CD14-positive monocyte (primary cell): ENCODE results near the gene KRTDAP. TPM values are rescaled to one million over a fixed set of nuclear protein-coding genes. Genes with fewer than 3 reads are reported as not detected.

Experiments used
- DNase-seq, 3 donors: peaks; one replicate each; pipeline ENCODE4 v3.0.0-alpha.2; 2011 to 2022
- H2AFZ ChIP-seq: 2 replicates; pipeline ENCODE4 v1.6.0; 2012; ENCODE audit warnings: mild to moderate bottlenecking, low read depth, low read length, inconsistent platforms; ENCODE audit not compliant: insufficient read depth, poor library complexity, severe bottlenecking
- H3K27ac ChIP-seq, 2 donors: 1 replicate in 1 of 2; 2 replicates in 1 of 2; pipeline ENCODE4 v1.5.1; 2012 to 2013; ENCODE audit warnings: low read length in 2 of 2, control low read depth in 1 of 2, inconsistent platforms in 1 of 2, low read depth in 1 of 2, mild to moderate bottlenecking in 1 of 2
- H3K27me3 ChIP-seq, 2 donors: one replicate each; pipeline versions ENCODE4 v1.6.0 to v1.6.1; 2011 to 2013; ENCODE audit warnings: low read length in 2 of 2; ENCODE audit not compliant: control insufficient read depth in 2 of 2, insufficient read depth in 2 of 2
- H3K36me3 ChIP-seq, 2 donors: replicated peaks in 1 of 2; 1 replicate in 1 of 2; 2 replicates in 1 of 2; pipeline versions ENCODE4 v1.5.1 to v1.6.1; 2012 to 2013; ENCODE audit warnings: low read length in 2 of 2, control low read depth in 1 of 2, inconsistent platforms in 1 of 2, mild to moderate bottlenecking in 1 of 2; ENCODE audit not compliant: insufficient read depth in 2 of 2, control insufficient read depth in 1 of 2
- H3K4me1 ChIP-seq, 2 donors: 1 replicate in 1 of 2; 2 replicates in 1 of 2; pipeline versions ENCODE4 v1.5.1 to v1.6.1; 2012 to 2013; ENCODE audit warnings: low read length in 2 of 2, control low read depth in 1 of 2, inconsistent platforms in 1 of 2, mild to moderate bottlenecking in 1 of 2, moderate library complexity in 1 of 2; ENCODE audit not compliant: insufficient read depth in 2 of 2, control insufficient read depth in 1 of 2
- H3K4me2 ChIP-seq: replicated peaks from 2 replicates; pipeline ENCODE3; 2012; ENCODE audit warnings: low read length, moderate library complexity, mild to moderate bottlenecking; ENCODE audit not compliant: poor library complexity, severe bottlenecking; ENCODE audit errors: extremely low read depth
- H3K4me3 ChIP-seq, 3 experiments: fragments of 200-600 bp in 1 of 3; sonication (generic) in 1 of 3; replicated peaks in 1 of 3; 1 replicate in 2 of 3; 2 replicates in 1 of 3; pipeline ENCODE4 v1.5.1; 2011 to 2013; ENCODE audit warnings: low read length in 3 of 3, mild to moderate bottlenecking in 3 of 3, control low read depth in 2 of 3, low read depth in 2 of 3, inconsistent platforms in 1 of 3, moderate library complexity in 1 of 3
- H3K79me2 ChIP-seq: 2 replicates; pipeline ENCODE4 v1.6.0; 2012; ENCODE audit warnings: mild to moderate bottlenecking, control low read depth, inconsistent platforms, low read length, moderate library complexity; ENCODE audit not compliant: insufficient read depth
- H3K9ac ChIP-seq: 2 replicates; pipeline ENCODE4 v1.6.0; 2017; ENCODE audit warnings: low read length, mild to moderate bottlenecking; ENCODE audit not compliant: insufficient read depth, poor library complexity, severe bottlenecking
- H3K9me3 ChIP-seq, 2 donors: replicated peaks in 1 of 2; 1 replicate in 1 of 2; 2 replicates in 1 of 2; pipeline versions ENCODE4 v1.5.1 to v1.6.1; 2012 to 2013; ENCODE audit warnings: low read length in 2 of 2, control low read depth in 1 of 2; ENCODE audit not compliant: control insufficient read depth in 1 of 2, insufficient read depth in 1 of 2
- H4K20me1 ChIP-seq: 2 replicates; pipeline ENCODE4 v1.6.0; 2012; ENCODE audit warnings: mild to moderate bottlenecking, low read length, control low read depth, moderate library complexity; ENCODE audit not compliant: insufficient read depth
- H3K27ac Mint-ChIP-seq, 7 donors: one replicate each; pipeline ENCODE4 v1.8.0; 2020; ENCODE audit warnings: mild to moderate bottlenecking in 7 of 7, mixed read lengths in 7 of 7, moderate library complexity in 6 of 7, inconsistent platforms in 2 of 7
- H3K27me3 Mint-ChIP-seq, 3 donors: one replicate each; pipeline ENCODE4 v1.8.0; 2021 to 2022; ENCODE audit warnings: low read depth in 3 of 3, mild to moderate bottlenecking in 3 of 3, mixed read lengths in 3 of 3, moderate library complexity in 3 of 3, inconsistent platforms in 1 of 3
- H3K36me3 Mint-ChIP-seq, 2 donors: one replicate each; pipeline ENCODE4 v1.8.0; 2020; ENCODE audit warnings: mixed read lengths in 2 of 2, inconsistent platforms in 1 of 2, mild to moderate bottlenecking in 1 of 2
- H3K4me1 Mint-ChIP-seq: one replicate; pipeline ENCODE4 v1.8.0; 2020; ENCODE audit warnings: mild to moderate bottlenecking, mixed read lengths
- H3K4me3 Mint-ChIP-seq, 2 donors: one replicate each; pipeline ENCODE4 v1.8.0; 2020; ENCODE audit warnings: mild to moderate bottlenecking in 2 of 2, mixed read lengths in 2 of 2, moderate library complexity in 1 of 2
- H3K9me3 Mint-ChIP-seq, 7 donors: one replicate each; pipeline ENCODE4 v1.8.0; 2020 to 2022; ENCODE audit warnings: mixed read lengths in 7 of 7, mild to moderate bottlenecking in 6 of 7, moderate library complexity in 6 of 7, inconsistent platforms in 2 of 7
- WGBS: methylation state at CpG from one replicate; pipeline ENCODE4 v1.1.5; 2013; ENCODE audit warnings: missing lambda C conversion rate; ENCODE audit not compliant: insufficient coverage; 5-methylcytosine and 5-hydroxymethylcytosine counted together
- intact Hi-C, 2 donors: fragments of 100-400 bp; cut with micrococcal nuclease; formaldehyde crosslinking; loops; one replicate each; pipeline versions ENCODE4 v1.15.0 to v1.15.1; 2023
- polyA plus RNA-seq, 3 donors: library from polyadenylated mRNA; depleted of rRNA in 1 of 3; unstranded in 2 of 3; stranded (reverse) in 1 of 3; fragments of 300-500 nt in 2 of 3; fragments of >200 nt in 1 of 3; fragmentation: Illumina TruSeq in 2 of 3; gene quantifications; 1 replicate in 2 of 3; 2 replicates in 1 of 3; pipeline ENCODE4 v1.2.3, GENCODE V29; 2012 to 2021
- TF ChIP-seq, protein P1 (sequence below): fragments of 200-600 bp; IDR thresholded peaks from one replicate; pipeline ENCODE4 v1.8.0; 2022; ENCODE audit warnings: antibody characterized with exemption, mild to moderate bottlenecking

The KRTDAP gene
- polyA plus RNA-seq, 3 donors, result not detected

DNA sequence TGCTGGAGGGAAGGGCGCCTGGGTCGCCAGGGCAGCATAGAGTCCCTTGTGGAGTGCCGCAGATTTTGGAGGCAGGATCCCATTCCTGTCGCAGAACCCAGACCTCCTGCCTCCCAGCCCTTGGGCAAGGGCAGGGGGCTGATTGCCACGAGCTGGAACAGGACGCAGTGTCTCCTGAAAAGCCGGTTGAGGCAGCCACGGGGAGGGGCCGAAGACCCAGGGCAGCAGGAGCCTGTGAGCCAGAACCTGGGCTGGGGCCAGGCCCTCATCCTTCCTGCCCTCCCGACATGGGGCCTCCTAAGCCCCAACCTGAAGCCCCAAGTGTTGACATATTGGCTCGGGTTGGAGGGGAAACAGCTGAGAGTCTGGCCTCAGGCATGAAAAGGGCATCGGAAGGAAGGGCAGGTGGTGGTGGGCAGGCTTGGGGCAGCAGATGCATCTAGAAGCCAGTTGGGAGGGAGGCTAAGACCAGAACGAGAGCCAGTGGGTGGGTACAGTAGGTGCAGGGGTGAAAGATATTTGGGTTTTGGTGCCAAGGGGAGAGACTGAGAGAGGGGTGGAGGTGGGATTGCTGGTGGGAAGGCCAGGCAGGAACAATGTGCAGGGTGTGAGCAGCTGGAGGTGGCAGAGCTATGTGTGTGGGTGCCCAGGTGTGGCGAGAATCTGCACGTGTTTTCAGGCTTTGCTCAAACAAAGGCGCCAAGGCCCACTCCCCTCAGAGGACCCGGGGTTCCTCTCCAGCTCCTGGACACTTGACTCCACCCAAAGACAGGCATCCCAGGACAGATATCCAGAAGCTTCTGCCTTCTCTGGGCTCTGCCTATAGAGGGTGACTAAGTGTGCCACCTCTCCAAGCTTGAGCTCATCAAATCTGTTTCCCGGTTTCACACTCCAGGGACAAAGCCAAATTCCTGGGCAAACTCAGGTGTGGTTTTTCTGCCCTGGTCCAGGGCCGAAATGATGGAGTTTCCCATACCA, 39.3 kb upstream of the KRTDAP start:
- no peak overlapping the region for H3K4me2 ChIP-seq
- no peaks in the 10 kb centered on the region for H3K36me3 ChIP-seq
- Mint-ChIP-seq H3K4me1 (peaks cover 7% of the 10 kb centered on the region), H3K36me3 (no peaks in the 10 kb centered on the region), H3K27ac (no peak overlapping the region), H3K9me3 (no peaks in the 10 kb centered on the region), H3K4me3 (no peak overlapping the region), H3K27me3 (peaks cover 25 to 37% (median 29%) of the 10 kb centered on the region in 3 donors)
- peaks cover 7 to 11% of the 10 kb centered on the region in 2 donors for H3K4me1 ChIP-seq
- WGBS, result 32% methylated on average over 18 of the region's 19 CpGs
- peaks cover 0 to 18% of the 10 kb centered on the region in 2 donors for H3K27me3 ChIP-seq
- H4K20me1 ChIP-seq, result no peaks in the 10 kb centered on the region
- no peaks in the 10 kb centered on the region for H3K9me3 ChIP-seq
- no peak overlapping the region for H3K4me3 ChIP-seq
- H2AFZ ChIP-seq, result no peak overlapping the region
- intact Hi-C loops, result no loop called here
- H3K9ac ChIP-seq, result no peak overlapping the region
- no peak for DNase-seq
- no peaks in the 10 kb centered on the region for H3K79me2 ChIP-seq
- TF ChIP-seq, protein P1, sequence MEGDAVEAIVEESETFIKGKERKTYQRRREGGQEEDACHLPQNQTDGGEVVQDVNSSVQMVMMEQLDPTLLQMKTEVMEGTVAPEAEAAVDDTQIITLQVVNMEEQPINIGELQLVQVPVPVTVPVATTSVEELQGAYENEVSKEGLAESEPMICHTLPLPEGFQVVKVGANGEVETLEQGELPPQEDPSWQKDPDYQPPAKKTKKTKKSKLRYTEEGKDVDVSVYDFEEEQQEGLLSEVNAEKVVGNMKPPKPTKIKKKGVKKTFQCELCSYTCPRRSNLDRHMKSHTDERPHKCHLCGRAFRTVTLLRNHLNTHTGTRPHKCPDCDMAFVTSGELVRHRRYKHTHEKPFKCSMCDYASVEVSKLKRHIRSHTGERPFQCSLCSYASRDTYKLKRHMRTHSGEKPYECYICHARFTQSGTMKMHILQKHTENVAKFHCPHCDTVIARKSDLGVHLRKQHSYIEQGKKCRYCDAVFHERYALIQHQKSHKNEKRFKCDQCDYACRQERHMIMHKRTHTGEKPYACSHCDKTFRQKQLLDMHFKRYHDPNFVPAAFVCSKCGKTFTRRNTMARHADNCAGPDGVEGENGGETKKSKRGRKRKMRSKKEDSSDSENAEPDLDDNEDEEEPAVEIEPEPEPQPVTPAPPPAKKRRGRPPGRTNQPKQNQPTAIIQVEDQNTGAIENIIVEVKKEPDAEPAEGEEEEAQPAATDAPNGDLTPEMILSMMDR, result no peak
- H3K27ac ChIP-seq, result no peak overlapping the region

DNA sequence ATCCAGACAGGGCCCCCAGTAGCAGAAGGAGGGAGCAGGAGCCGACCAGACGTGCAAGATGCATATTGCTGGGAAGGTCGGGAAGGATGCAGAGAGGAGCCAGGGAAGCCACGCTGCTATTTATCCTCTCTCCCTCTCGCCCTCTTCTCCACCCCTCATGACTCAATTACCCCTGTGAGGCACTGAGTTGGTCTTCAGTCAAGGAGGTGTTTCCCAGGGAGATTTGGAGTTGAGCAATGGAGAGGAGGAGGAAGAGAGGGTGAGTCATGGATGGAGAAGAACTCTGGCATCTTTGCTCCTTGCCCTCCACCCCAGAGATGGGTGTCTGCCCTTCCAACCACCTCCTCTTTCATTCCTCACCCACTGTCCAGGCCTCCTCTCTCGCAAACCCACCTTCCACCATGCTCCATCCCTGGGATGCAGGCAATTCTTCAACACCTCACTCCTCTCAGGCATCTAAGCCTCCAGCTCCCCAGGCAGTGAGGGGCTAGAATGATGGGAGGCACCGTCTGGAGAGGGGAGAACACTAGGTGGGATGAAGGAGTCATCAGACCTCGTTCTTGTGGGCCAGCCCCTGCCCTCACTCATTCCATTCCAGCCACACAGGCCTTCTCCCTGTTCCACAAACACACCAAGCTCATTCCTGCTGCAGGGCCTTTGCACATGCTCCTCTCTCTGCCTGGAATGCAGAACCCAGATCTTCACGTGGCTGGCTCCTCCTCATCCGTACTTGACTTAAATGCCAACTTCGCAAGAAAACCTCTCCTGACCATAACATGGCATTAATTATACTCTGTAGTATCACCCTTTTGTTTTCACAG, 38.2 kb upstream of the KRTDAP start, which contains the start of gene SBSN:
SBSN (minus strand) TSS at position 94 of the 821 bp plus-strand sequence; CDS start at position 64, 30 bp downstream.
- H3K9ac ChIP-seq, result no peak within 1 kb of the TSS
- H3K79me2 ChIP-seq, result no peaks in the 10 kb centered on the region
- Mint-ChIP-seq H3K9me3 (no peaks in the 10 kb centered on the region), H3K36me3 (no peaks in the 10 kb centered on the region), H3K4me3 (no peak within 1 kb of the TSS), H3K4me1 (no peaks in the 10 kb centered on the region), H3K27me3 (peaks cover 18 to 29% (median 22%) of the 10 kb centered on the region in 3 donors), H3K27ac (peak within 1 kb of the TSS in 2 of 7 donors; percentile 31 to 34)
- H3K4me3 ChIP-seq, result no peak within 1 kb of the TSS
- no peak within 1 kb of the TSS for H3K4me2 ChIP-seq
- peaks cover 0 to 9% of the 10 kb centered on the region in 2 donors for H3K27me3 ChIP-seq
- intact Hi-C loops, result no loop called here
- peak in 1 of 3 donors; percentile 53 for DNase-seq
- H3K36me3 ChIP-seq, result no peaks in the 10 kb centered on the region
- WGBS, result 86% methylated on average over 5 of the region's 11 CpGs
- H4K20me1 ChIP-seq, result no peaks in the 10 kb centered on the region
- no peak within 1 kb of the TSS for H2AFZ ChIP-seq
- H3K9me3 ChIP-seq, result no peaks in the 10 kb centered on the region
- peaks cover 1 to 2% of the 10 kb centered on the region in 2 donors for H3K4me1 ChIP-seq
- TF ChIP-seq, protein P1, result no peak
- H3K27ac ChIP-seq, result no peak within 1 kb of the TSS
